HL-60 (cell line): ENCODE results near the gene CTNND2.

ENCODE experiments used
- POLR2AphosphoS5 ChIP-seq: IDR thresholded peaks from 2 replicates; pipeline ENCODE4 v1.6.1; 2012; ENCODE audit warnings: low read depth
- TF ChIP-seq, protein P1 (sequence below): IDR thresholded peaks from one replicate; pipeline ENCODE4 v1.5.1; 2011; ENCODE audit warnings: low read length, control low read depth, inconsistent platforms; ENCODE audit not compliant: insufficient read depth
- TF ChIP-seq, protein P2 (sequence below): IDR thresholded peaks from 2 replicates; pipeline ENCODE4 v1.6.1; 2012; ENCODE audit warnings: low read depth; ENCODE audit not compliant: insufficient replicate concordance

DNA sequence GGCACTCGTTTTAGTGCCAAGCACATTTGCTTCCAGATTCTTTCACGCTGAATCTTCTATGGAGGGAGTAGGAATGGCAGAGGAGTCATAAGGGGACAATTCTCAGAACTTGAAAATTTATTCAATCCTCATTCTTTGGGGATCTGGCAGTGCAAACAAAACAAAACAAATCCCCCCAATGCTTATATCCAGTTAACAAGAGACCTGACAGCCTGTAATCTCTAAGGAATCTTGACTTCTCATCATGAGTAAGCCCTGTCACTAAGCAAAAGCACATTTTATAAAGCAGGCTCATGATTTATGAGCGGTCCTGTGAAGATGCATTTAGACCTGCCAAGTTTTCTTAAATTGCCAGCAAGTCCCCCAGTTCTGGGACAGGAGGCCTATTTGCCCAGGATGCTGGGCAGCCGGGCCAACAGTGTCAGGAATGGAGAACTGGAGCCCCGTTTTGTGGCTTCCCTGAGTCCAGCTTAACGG is 513.9 kb downstream of the CTNND2 start:
- TF ChIP-seq, protein P1, sequence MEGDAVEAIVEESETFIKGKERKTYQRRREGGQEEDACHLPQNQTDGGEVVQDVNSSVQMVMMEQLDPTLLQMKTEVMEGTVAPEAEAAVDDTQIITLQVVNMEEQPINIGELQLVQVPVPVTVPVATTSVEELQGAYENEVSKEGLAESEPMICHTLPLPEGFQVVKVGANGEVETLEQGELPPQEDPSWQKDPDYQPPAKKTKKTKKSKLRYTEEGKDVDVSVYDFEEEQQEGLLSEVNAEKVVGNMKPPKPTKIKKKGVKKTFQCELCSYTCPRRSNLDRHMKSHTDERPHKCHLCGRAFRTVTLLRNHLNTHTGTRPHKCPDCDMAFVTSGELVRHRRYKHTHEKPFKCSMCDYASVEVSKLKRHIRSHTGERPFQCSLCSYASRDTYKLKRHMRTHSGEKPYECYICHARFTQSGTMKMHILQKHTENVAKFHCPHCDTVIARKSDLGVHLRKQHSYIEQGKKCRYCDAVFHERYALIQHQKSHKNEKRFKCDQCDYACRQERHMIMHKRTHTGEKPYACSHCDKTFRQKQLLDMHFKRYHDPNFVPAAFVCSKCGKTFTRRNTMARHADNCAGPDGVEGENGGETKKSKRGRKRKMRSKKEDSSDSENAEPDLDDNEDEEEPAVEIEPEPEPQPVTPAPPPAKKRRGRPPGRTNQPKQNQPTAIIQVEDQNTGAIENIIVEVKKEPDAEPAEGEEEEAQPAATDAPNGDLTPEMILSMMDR, result no peak
- TF ChIP-seq POLR2AphosphoS5, result no peak
- TF ChIP-seq, protein P2, sequence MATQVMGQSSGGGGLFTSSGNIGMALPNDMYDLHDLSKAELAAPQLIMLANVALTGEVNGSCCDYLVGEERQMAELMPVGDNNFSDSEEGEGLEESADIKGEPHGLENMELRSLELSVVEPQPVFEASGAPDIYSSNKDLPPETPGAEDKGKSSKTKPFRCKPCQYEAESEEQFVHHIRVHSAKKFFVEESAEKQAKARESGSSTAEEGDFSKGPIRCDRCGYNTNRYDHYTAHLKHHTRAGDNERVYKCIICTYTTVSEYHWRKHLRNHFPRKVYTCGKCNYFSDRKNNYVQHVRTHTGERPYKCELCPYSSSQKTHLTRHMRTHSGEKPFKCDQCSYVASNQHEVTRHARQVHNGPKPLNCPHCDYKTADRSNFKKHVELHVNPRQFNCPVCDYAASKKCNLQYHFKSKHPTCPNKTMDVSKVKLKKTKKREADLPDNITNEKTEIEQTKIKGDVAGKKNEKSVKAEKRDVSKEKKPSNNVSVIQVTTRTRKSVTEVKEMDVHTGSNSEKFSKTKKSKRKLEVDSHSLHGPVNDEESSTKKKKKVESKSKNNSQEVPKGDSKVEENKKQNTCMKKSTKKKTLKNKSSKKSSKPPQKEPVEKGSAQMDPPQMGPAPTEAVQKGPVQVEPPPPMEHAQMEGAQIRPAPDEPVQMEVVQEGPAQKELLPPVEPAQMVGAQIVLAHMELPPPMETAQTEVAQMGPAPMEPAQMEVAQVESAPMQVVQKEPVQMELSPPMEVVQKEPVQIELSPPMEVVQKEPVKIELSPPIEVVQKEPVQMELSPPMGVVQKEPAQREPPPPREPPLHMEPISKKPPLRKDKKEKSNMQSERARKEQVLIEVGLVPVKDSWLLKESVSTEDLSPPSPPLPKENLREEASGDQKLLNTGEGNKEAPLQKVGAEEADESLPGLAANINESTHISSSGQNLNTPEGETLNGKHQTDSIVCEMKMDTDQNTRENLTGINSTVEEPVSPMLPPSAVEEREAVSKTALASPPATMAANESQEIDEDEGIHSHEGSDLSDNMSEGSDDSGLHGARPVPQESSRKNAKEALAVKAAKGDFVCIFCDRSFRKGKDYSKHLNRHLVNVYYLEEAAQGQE, result no peak
